HuH-7 (cell line): ENCODE data around the gene LRRC4.

ENCODE experiments used
- DNase-seq: peaks from one replicate; pipeline ENCODE4 v3.0.0; 2011; ENCODE audit warnings: low spot score

Gene LRRC4

DNA sequence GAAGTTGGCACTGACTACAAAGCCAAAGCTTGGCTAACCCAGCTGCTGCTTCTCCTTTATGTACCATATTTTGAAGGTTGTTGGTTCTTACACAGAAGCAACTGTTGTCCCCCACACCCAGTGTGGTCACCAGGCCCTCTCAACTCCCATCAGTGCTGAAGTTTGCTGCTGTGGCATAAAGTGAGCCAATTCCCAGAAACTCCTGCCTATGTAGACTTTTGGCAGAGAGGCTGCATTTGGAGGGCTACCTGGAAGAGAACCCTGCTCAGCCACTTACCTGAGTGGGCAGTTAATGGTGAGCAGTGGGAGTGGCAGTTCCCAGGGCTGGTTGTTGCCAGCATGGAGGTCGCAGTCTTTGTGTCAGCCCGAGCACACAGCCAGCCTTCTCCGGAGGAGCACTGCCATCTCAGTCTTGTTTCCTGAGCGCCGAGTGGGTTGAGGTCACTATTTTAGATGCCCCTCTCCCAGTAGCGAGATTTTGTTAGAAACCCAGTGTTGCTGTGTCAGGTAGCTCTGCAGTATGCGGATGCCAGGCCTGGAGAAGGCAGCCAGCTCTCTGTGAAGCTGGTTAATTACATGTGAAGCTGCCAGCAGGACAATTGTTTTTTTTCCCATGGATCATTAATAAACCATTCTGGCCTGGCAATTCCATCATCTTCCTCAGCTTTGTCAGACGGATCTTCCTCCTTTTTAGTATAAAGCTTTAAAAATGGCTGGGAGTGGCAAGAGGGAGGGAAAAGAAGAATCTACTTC, 24.5 kb downstream of the LRRC4 start:
- DNase-seq = no peak

GRCh38 chr7:128005759-128006159, 25.5 kb downstream of the LRRC4 start:
- no peak for DNase-seq

GRCh38 chr7:128005117-128005516, 26.1 kb downstream of the LRRC4 start:
- no peak for DNase-seq

GRCh38 chr7:128004623-128005022, 26.6 kb downstream of the LRRC4 start:
- DNase-seq = no peak

- DNase-seq = no peak
Observed at GRCh38 chr7:128003787-128004186, 27.4 kb downstream of the LRRC4 start.

DNA sequence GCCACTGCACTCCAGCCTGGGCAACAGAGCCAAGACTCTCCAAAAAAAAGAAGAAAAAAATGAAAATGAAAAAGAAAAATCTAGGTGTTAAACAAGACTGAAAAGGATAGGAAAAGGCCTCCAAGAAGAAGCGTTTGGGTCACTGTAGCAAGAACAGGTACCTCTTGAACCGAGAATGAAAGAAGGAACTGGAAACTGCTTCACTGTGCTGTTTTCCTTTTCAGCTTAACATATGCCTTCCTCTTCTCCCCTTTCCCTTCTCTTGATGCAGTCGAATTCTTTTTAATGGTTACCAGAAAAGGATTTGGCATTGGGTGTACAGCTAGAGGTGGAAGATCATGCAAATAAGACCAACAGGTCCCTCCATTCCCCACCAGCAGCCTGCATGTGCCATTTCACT, 28.1 kb downstream of the LRRC4 start:
- no peak for DNase-seq

DNA sequence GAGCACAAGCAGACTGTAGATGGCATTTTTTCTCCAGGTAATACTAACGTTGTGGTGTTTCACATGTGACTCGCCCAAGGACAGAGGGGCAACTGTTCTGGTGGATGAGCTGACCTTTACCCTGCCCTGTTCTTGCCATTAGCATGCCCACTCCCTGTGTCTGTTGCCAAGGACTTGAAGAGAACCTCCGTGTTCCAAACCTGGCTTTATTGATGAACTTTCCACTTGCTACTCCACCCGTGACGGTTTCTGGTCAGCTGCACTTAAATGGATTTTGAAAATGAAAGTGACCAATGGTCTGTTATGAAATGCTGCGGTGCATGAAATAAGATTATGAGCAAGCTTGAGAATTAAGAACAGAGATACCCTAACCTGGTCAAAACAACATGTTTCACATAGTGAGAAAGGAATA, 30.4 kb downstream of the LRRC4 start:
- DNase-seq = no peak

DNA sequence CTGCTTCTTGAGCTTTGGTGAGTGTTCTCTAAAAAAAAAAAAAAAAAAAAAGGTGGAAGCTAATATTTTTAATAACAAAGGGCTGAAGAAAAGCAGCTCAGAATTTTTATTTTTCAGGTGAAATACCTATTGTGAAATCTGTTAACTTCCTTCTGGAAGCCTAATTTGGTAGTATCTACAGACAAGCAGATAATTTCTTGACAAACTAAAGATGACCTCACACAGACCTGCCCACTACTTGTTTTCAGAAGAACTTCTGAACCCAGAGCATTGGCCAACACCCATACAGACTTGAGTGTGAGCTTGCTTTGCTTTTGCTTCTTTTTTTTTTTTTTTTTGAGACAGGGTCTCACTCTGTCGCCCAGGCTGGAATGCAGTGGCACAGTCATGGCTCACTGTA, 31.2 kb downstream of the LRRC4 start:
- no peak for DNase-seq

DNA sequence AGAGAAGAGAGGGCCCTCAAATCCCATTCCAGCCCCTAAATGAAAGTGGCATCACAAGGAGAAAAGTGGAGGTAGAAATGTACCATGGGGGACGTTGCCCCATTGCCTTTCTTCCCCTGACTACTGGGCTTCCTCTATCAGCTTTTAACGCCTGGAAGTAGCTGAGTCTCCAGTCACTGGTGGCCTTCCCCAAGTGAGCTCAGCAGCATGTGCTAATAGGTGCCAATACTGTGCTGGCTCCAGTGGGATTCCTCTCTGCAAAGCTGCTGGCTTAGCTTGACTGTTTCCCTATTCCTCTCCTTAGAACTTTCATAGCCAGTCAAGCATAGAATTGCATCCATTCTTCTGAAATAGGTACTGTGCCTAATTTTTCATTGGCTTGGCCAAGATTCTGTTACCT, 32.6 kb downstream of the LRRC4 start:
- DNase-seq = no peak

- no peak for DNase-seq
Observed at GRCh38 chr7:127997226-127997922, 33.9 kb downstream of the LRRC4 start.

- DNase-seq = no peak
Observed at GRCh38 chr7:127996253-127997071, 34.8 kb downstream of the LRRC4 start.

- no peak for DNase-seq
Observed at GRCh38 chr7:127995881-127996215, 35.4 kb downstream of the LRRC4 start.

- DNase-seq = no peak
Observed at GRCh38 chr7:127995156-127995880, 35.9 kb downstream of the LRRC4 start.

- no peak for DNase-seq
Observed at GRCh38 chr7:127993987-127994386, 37.2 kb downstream of the LRRC4 start.

- DNase-seq = no peak
Observed at GRCh38 chr7:127993317-127993716, 37.9 kb downstream of the LRRC4 start.

DNA sequence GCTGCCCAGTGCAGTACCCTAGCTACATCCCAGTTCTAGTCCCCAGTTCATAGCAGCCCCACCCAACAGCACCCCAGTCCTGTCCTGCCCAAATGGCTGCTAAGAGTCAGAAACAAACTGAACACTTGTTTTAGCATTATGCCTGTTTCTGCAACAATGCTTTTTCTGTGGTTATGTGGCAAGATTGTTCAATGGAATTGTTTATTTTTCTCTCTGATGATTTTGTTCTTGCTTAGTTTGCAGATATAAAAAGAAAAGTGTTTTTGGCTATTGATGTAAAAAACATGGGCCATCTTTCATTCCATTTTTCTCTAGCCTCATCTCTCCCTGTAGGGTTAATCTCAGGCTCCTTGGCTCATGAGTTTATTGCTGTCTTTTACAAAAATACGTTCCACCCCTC, 42.5 kb downstream of the LRRC4 start:
- DNase-seq = no peak

- no peak for DNase-seq
Observed at GRCh38 chr7:127986581-127987521, 44.4 kb downstream of the LRRC4 start.

DNA sequence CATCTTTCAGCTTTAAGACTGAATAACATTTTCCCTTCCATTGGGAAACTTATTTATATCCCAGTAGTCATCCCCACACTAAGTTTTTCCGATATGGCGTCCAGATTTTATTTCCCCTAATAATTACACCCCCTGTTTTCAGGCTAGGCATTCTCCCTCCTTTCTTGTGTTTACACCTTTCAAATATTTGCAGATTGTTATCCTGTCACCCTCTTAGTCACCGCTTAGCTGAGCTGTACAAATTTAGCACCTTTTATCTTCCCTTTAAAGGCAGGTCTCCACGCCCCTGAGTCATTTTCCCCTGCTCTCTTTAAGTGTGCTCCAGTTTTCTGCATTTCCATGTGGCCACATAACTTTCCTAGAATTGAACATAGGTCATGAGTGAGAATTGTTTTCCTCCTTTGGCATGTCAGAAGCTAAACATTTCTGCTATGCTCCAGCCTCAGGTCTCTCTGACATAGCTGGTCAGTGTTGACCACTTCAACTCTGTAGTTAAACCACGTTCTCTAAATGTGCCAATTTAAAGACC, 47.4 kb downstream of the LRRC4 start:
- DNase-seq = no peak

GRCh38 chr7:127981965-127982364, 49.3 kb downstream of the LRRC4 start:
- no peak for DNase-seq

GRCh38 chr7:127980901-127981300, 50.3 kb downstream of the LRRC4 start:
- no peak for DNase-seq

DNA sequence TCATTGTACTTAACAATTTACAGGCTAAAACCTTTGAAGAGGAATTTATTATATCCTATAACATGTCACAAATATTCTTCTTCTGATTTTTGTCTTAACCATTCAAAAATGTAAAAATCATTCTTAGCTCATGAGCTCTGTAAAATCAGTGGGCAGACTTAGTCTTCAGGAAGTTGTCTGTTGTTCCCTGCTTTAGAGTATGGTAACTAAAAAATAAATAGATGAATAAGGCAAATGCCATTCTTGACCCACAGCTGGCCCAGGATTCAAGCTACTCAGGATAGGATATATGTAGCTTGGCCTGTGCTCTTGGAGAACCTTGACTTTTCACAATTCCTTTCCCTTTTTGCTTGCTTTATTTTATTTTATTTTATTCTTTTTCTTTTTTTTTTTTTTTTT, 51.5 kb downstream of the LRRC4 start:
- no peak for DNase-seq
